Measurements from ENCODE around the gene SNORC. TPM values are rescaled to one million over a fixed set of nuclear protein-coding genes. Genes with fewer than 3 reads are reported as not detected.

SNORC gene
- total RNA-seq, 4 donors from 2014 or later, result 0.54 to 11.6 (median 2.2) TPM; not detected in 1

DNA sequence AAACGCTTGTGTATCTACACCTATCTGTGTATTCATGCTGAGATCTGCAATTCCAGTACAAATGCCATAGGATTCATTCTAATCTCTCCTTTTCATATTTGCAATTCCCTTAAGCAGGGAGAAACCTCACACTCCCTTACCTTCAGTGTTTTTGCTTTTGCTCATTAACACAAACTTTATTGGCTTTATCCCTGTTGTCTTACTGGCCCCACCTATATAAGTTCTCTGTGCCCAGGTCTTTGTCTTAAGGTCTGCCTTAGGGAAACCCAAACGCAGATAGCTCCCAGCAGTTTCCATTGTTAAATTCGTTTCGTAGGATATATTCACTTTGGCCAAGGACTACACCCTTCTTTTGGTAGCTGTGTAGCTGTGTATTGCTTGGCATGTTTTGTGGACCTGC, 4.0 kb upstream of the SNORC start:
- WGBS, 2 donors (ENCODE audit: low coverage in 1 of 2), result 81 to 89% methylated on average over 4 of the region's 4 CpGs
- no peak overlapping the region for H3K4me3 ChIP-seq
- H3K36me3 ChIP-seq, result peaks cover 0 to 16% of the 10 kb centered on the region in 2 donors
- H3K27ac ChIP-seq, result no peak overlapping the region
- no peak for ATAC-seq
- H3K9me3 ChIP-seq, result no peaks in the 10 kb centered on the region
- no peaks in the 10 kb centered on the region for H3K27me3 ChIP-seq
- TF ChIP-seq EP300 (IDR thresholded peaks at IDR 0.05) (no peak), POLR2A (IDR thresholded peaks at IDR 0.05) (no peak), POLR2AphosphoS5 (IDR thresholded peaks at IDR 0.05) (no peak)
- TF ChIP-seq, protein P1, sequence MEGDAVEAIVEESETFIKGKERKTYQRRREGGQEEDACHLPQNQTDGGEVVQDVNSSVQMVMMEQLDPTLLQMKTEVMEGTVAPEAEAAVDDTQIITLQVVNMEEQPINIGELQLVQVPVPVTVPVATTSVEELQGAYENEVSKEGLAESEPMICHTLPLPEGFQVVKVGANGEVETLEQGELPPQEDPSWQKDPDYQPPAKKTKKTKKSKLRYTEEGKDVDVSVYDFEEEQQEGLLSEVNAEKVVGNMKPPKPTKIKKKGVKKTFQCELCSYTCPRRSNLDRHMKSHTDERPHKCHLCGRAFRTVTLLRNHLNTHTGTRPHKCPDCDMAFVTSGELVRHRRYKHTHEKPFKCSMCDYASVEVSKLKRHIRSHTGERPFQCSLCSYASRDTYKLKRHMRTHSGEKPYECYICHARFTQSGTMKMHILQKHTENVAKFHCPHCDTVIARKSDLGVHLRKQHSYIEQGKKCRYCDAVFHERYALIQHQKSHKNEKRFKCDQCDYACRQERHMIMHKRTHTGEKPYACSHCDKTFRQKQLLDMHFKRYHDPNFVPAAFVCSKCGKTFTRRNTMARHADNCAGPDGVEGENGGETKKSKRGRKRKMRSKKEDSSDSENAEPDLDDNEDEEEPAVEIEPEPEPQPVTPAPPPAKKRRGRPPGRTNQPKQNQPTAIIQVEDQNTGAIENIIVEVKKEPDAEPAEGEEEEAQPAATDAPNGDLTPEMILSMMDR (IDR thresholded peaks at IDR 0.05), result no peak
- H3K4me1 ChIP-seq, result no peaks in the 10 kb centered on the region

DNA sequence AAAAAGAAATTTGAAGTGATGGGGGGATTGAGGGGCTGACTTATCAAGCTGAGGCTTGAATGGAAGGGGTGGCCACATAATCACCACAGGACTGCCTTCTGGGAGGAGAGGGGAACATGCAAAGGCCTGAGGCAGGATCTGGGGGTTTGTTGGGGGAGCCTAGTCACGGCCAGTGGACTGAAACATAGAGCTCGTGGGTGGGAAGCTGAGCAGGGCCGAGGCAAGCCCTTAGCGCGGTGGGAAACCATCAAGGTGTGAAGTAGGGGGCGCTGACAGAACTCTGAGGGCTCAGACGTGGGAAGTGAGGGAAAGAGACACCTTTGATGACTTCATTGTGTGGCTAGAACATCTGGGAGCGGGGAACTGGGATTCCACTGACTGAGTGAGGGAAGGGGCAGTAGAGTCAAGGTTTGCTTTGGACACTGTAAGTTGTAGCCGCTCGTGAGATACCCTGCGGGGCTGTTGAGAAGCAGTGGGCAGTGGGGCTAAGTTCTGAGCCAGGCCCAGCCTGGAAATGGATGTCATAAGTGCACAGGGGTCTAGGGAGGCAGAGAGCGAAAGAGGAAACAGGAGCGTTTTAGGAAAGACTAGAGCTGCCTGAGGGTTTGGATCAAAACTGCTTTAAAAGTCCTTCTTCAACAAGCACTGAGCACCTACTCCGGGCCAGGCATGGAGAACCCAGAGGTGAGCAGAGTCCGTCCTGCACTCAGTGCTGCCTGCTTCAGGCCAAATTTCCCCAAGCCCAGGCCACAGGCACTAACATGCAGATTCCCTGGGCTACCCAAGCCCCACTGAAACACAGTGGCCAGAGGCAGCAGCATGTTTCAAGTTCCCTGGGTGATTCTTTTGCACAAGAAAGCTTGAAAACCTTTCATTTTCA, 686 bp upstream of the SNORC start:
- no peak for ATAC-seq
- Histone ChIP-seq H3K27me3 (no peaks in the 10 kb centered on the region), H3K9me3 (no peaks in the 10 kb centered on the region), H3K36me3 (no peaks in the 10 kb centered on the region), H3K27ac (no peak overlapping the region), H3K4me1 (no peaks in the 10 kb centered on the region), H3K4me3 (no peak overlapping the region)
- WGBS, 2 donors (ENCODE audit: low coverage in 1 of 2), result 66% methylated on average over 8 to 14 of the region's 15 CpGs
- TF ChIP-seq EP300 (IDR thresholded peaks at IDR 0.05) (no peak), POLR2A (IDR thresholded peaks at IDR 0.05) (no peak), POLR2AphosphoS5 (IDR thresholded peaks at IDR 0.05) (no peak)
- TF ChIP-seq, protein P1 (IDR thresholded peaks at IDR 0.05), result no peak

DNA sequence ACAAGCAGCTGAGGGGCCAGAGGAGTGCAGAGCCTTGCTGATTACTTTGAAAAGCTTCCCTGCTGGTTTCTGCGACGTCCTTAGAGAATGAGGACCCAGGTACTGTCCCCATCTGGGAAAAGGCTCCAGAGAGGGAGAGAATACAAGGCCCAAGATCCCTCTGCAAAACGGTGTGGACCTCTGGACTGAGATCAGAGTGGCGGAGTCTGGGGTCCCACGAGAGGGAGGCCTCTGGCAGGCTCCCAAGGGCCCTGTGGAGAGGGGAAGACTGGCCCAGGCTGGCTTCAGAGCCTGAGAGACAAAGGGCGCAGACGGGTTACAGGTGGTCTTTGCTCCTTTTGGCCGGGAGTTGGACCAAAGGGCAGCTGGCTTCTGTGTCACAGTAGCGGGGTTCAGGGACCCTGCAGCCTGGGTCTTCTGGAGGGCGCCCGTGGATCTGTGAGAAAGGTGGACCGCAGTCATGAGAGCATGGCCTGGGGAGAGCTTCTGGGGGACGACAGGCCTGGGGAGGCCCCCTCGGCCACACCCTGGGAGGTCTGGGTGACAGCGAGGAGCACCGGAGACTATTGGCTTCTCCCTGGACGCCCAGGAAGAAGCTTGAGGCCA, 805 bp downstream of the SNORC start:
- no peak for ATAC-seq
- no peak overlapping the region for H3K4me3 ChIP-seq

DNA sequence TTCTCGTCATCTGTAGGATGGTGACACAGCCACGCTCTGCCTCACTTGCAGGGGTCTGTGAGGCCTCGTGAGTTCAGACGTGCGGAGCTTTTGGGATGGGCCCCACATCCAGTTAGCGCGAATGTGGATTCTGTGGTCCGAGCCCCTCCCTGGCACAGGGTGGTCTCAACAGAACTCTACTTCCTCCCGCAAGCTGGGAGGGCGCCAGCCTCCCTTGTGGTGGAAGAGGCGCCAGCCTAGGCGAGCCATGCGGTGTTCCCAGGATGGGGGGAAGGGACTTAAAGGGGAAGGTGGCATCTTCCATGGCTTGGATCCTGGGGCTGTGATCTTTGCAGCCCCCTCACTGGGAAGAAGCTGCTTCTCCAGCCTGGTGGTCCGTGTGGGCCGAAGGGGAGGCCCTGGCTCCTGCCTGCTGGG, 1.4 kb downstream of the SNORC start:
- peaks cover 0 to 14% (median 5%) of the 10 kb centered on the region in 3 donors for H3K4me1 ChIP-seq
- ATAC-seq, result no peak
- H3K27ac ChIP-seq, result no peak overlapping the region
- H3K27me3 ChIP-seq, result peaks cover 20% of the 10 kb centered on the region
- WGBS, 2 donors (ENCODE audit: low coverage in 1 of 2), result 93% methylated on average over 3 of the region's 15 CpGs; no CpG with 5 or more reads in 1 of the 2 donors
- H3K9me3 ChIP-seq, result no peaks in the 10 kb centered on the region
- TF ChIP-seq EP300 (IDR thresholded peaks at IDR 0.05), result no peak
- TF ChIP-seq, protein P1 (IDR thresholded peaks at IDR 0.05), result no peak
- TF ChIP-seq POLR2AphosphoS5 (IDR thresholded peaks at IDR 0.05), result no peak
- no peak for TF ChIP-seq POLR2A (IDR thresholded peaks at IDR 0.05)
- H3K4me3 ChIP-seq, result no peak overlapping the region
- no peaks in the 10 kb centered on the region for H3K36me3 ChIP-seq

More for the DNA sequence above, 805 bp downstream of the SNORC start:
- no peaks in the 10 kb centered on the region for H3K36me3 ChIP-seq
- H3K27ac ChIP-seq, result no peak overlapping the region
- WGBS, 2 donors (ENCODE audit: low coverage in 1 of 2), result 18% methylated on average over 2 of the region's 17 CpGs; no CpG with 5 or more reads in 1 of the 2 donors
- TF ChIP-seq EP300 (IDR thresholded peaks at IDR 0.05) (no peak), POLR2A (IDR thresholded peaks at IDR 0.05) (no peak), POLR2AphosphoS5 (IDR thresholded peaks at IDR 0.05) (no peak)
- TF ChIP-seq, protein P1 (IDR thresholded peaks at IDR 0.05), result no peak
- H3K9me3 ChIP-seq, result no peaks in the 10 kb centered on the region
- H3K27me3 ChIP-seq, result peaks cover 15% of the 10 kb centered on the region
- peaks cover 0 to 8% (median 1%) of the 10 kb centered on the region in 3 donors for H3K4me1 ChIP-seq
